Aorta (tissue), 5 donors: ENCODE results near the gene OXSM. TPM values are rescaled to one million over a fixed set of nuclear protein-coding genes. Genes with fewer than 3 reads are reported as not detected.
A peak's percentile ranks its signal among the peaks of the same experiment; 100 is the strongest.

Experiments used
- ATAC-seq: fragments of 200-7000 bp; cut with Tn5 transposase; one replicate; pipeline ENCODE4 v1.9.1; 2022; ENCODE audit warnings: moderate library complexity; ENCODE audit not compliant: low FRiP score
- DNase-seq, 2 donors: peaks; one replicate each; pipeline ENCODE4 v3.0.0-alpha.2; 2020
- H3K27ac ChIP-seq, 2 donors: one replicate each; pipeline ENCODE4 v1.5.1; 2013; ENCODE audit warnings: low read length in 2 of 2, mild to moderate bottlenecking in 2 of 2, moderate library complexity in 2 of 2, control low read depth in 1 of 2, inconsistent platforms in 1 of 2, low read depth in 1 of 2
- H3K27me3 ChIP-seq, 2 donors: one replicate each; pipeline ENCODE4 v1.6.1; 2013; ENCODE audit warnings: control low read depth in 1 of 2, low read length in 1 of 2, mild to moderate bottlenecking in 1 of 2, moderate library complexity in 1 of 2; ENCODE audit not compliant: insufficient read depth in 2 of 2, control insufficient read depth in 1 of 2
- H3K36me3 ChIP-seq, 2 donors: one replicate each; pipeline ENCODE4 v1.6.1; 2013; ENCODE audit warnings: control low read depth in 1 of 2, low read length in 1 of 2, mild to moderate bottlenecking in 1 of 2; ENCODE audit not compliant: insufficient read depth in 2 of 2, control insufficient read depth in 1 of 2
- H3K4me1 ChIP-seq, 2 donors: one replicate each; pipeline ENCODE4 v1.6.1; 2013; ENCODE audit warnings: low read length in 2 of 2, control low read depth in 1 of 2, mild to moderate bottlenecking in 1 of 2, moderate library complexity in 1 of 2; ENCODE audit not compliant: insufficient read depth in 2 of 2, control insufficient read depth in 1 of 2
- H3K4me3 ChIP-seq, 2 donors: one replicate each; pipeline ENCODE4 v1.5.1; 2013; ENCODE audit warnings: low read length in 2 of 2, control low read depth in 1 of 2, mild to moderate bottlenecking in 1 of 2
- H3K9me3 ChIP-seq: one replicate; pipeline ENCODE4 v1.6.1; 2013; ENCODE audit warnings: mild to moderate bottlenecking, low read length; ENCODE audit not compliant: control insufficient read depth
- WGBS, 2 donors: extraction: QIAGEN DNeasy Blood & Tissue Kit; methylation state at CpG; one replicate each; pipeline ENCODE4 v1.1.7; 2013; 5-methylcytosine and 5-hydroxymethylcytosine counted together
- intact Hi-C, 2 donors: fragments of 100-400 bp; cut with DNase I; formaldehyde crosslinking; loops; one replicate each; pipeline versions ENCODE4 v1.14.2 to v1.15.0; 2022
- long read RNA-seq, 2 donors: library from polyadenylated mRNA; unstranded; transcript quantifications; one replicate each; pipeline ENCODE4 v2.0.0, GENCODE V29; 2020 to 2021
- polyA plus RNA-seq, 2 donors: library from polyadenylated mRNA; stranded (reverse); fragments of 200-250 nt; gene quantifications; one replicate each; pipeline ENCODE4 v1.2.3, GENCODE V29; 2013
- total RNA-seq, 2 donors: library from RNA; stranded (reverse); fragmentation: NEBNext Ultra II Directional; extraction: Animal tissue kit (Norgen Biotek cat#: 25700); gene quantifications; one replicate each; pipeline ENCODE4 v1.2.1, GENCODE V29; 2021
- donor health status: healthy with polysubstance abuse.
- donor health status: Bipolar disorder and iron deficiency.
- donor health status: DM: no; HTN: no; CAD: no.
- donor health status: DM: no; HTN: no; CAD: no.
- donor health status: DM: yes; HTN: yes; CAD: no.

The OXSM gene
- total RNA-seq (1 to 10 TPM; 3.9 to 5.9 TPM), polyA plus RNA-seq (1 to 10 TPM; 5.3 to 5.8 TPM)
- long read RNA-seq, donor 1, transcript OXSM-201 (3 exons, 1,519 nt), result major isoform, 8 of 21 reads
- long read RNA-seq, donor 1, partial matches to known transcripts, result 4 of 21 reads
- long read RNA-seq, donor 1, other reads (novel, unspliced or antisense), result 7 of 21 reads
- long read RNA-seq, donor 2, partial matches to known transcripts, result 0 of 5 reads
- long read RNA-seq, donor 2, other reads (novel, unspliced or antisense), result 1 of 5 reads

- DNase-seq (peak; percentile 95 to 97), ATAC-seq (peak; percentile 97)
- intact Hi-C loops, result loop anchor here (5.0 kb wide), 1 partner anchor 128 kb away; the partner anchor contains the start of gene TOP2B (in 2 of the 2)
- H3K36me3 ChIP-seq, result no peaks in the 10 kb centered on the region
- WGBS, 2 donors, result 0% methylated on average over 50 to 56 of the region's 56 CpGs
- no peaks in the 10 kb centered on the region for H3K27me3 ChIP-seq
- peak within 1 kb of the TSS; percentile 7 to 67 for H3K4me3 ChIP-seq
- H3K4me1 ChIP-seq, result no peaks in the 10 kb centered on the region
- peak within 1 kb of the TSS; percentile 6 to 32 for H3K27ac ChIP-seq
- no peaks in the 10 kb centered on the region for H3K9me3 ChIP-seq
These were observed at the start of gene OXSM for GRCh38 chr3:25789596-25790556. Gene OXSM (plus strand): TSS chr3:25790090. CDS start chr3:25791021, 931 bp downstream.

DNA sequence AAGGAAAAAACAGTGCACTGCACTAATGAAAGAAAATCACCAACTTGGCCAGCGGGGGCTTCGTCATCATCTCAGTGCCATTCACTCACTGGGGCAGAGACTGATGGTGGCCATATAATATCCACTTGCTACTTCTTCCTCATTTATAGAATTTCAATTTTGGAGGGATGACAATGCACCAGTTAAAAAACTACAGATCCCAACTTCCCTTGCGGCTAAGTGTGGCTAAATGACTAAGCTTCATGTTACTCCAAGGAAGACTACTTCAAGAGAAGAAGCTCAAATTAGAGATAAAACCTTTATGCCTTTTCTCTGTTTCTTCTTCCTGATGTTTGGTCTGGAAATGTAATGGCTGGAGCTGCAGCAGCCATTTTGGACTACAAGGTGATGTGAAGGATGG, 45.4 kb upstream of the OXSM start:
- no peaks in the 10 kb centered on the region for H3K4me1 ChIP-seq
- no peak for ATAC-seq
- no peak overlapping the region for H3K4me3 ChIP-seq
- H3K27ac ChIP-seq, result no peak overlapping the region
- no peak for DNase-seq
- WGBS, 2 donors, result 97 to 99% methylated on average over 3 of the region's 3 CpGs
- intact Hi-C loops, result no loop called here
- H3K36me3 ChIP-seq, result peaks cover 0 to 2% of the 10 kb centered on the region in 2 donors
- no peaks in the 10 kb centered on the region for H3K9me3 ChIP-seq
- H3K27me3 ChIP-seq, result no peaks in the 10 kb centered on the region

- H3K27me3 ChIP-seq, result no peaks in the 10 kb centered on the region
- ATAC-seq (no peak), DNase-seq (no peak)
- H3K4me1 ChIP-seq, result no peaks in the 10 kb centered on the region
- no peak overlapping the region for H3K4me3 ChIP-seq
- intact Hi-C loops, result no loop called here
- no peaks in the 10 kb centered on the region for H3K9me3 ChIP-seq
- peaks cover 0 to 7% of the 10 kb centered on the region in 2 donors for H3K36me3 ChIP-seq
- no peak overlapping the region for H3K27ac ChIP-seq
These were observed 42.9 kb upstream of the OXSM start for GRCh38 chr3:25747033-25747432.

- H3K9me3 ChIP-seq, result no peaks in the 10 kb centered on the region
- DNase-seq, result no peak
- intact Hi-C loops, result no loop called here
- H3K4me3 ChIP-seq, result no peak overlapping the region
- WGBS, 2 donors, result 88 to 89% methylated on average over 3 of the region's 3 CpGs
- H3K4me1 ChIP-seq, result no peaks in the 10 kb centered on the region
- no peak for ATAC-seq
- H3K27me3 ChIP-seq, result no peaks in the 10 kb centered on the region
- H3K36me3 ChIP-seq, result peaks cover 0 to 7% of the 10 kb centered on the region in 2 donors
- no peak overlapping the region for H3K27ac ChIP-seq
These were observed 41.7 kb upstream of the OXSM start for GRCh38 chr3:25748189-25748588.

- no peak overlapping the region for H3K4me3 ChIP-seq
- H3K27me3 ChIP-seq, result no peaks in the 10 kb centered on the region
- ATAC-seq, result no peak
- H3K4me1 ChIP-seq, result no peaks in the 10 kb centered on the region
- DNase-seq, result no peak
- intact Hi-C loops, result no loop called here
- peaks cover 0 to 7% of the 10 kb centered on the region in 2 donors for H3K36me3 ChIP-seq
- WGBS, 2 donors, result 72 to 76% methylated on average over 6 of the region's 6 CpGs
- H3K9me3 ChIP-seq, result no peaks in the 10 kb centered on the region
- no peak overlapping the region for H3K27ac ChIP-seq
These were observed 40.8 kb upstream of the OXSM start for GRCh38 chr3:25749031-25749581.

GRCh38 chr3:25751048-25751447, 38.8 kb upstream of the OXSM start:
- H3K9me3 ChIP-seq, result no peaks in the 10 kb centered on the region
- DNase-seq (no peak), ATAC-seq (no peak)
- no peak overlapping the region for H3K4me3 ChIP-seq
- H3K27ac ChIP-seq, result no peak overlapping the region
- peaks cover 0 to 7% of the 10 kb centered on the region in 2 donors for H3K36me3 ChIP-seq
- WGBS, 2 donors, result 96 to 98% methylated on average over 3 of the region's 3 CpGs
- no peaks in the 10 kb centered on the region for H3K4me1 ChIP-seq
- H3K27me3 ChIP-seq, result no peaks in the 10 kb centered on the region
- intact Hi-C loops, result loop anchor here (10.0 kb wide), 2 partner anchors 64 to 76 kb away; no protein-coding TSS in a partner anchor

DNA sequence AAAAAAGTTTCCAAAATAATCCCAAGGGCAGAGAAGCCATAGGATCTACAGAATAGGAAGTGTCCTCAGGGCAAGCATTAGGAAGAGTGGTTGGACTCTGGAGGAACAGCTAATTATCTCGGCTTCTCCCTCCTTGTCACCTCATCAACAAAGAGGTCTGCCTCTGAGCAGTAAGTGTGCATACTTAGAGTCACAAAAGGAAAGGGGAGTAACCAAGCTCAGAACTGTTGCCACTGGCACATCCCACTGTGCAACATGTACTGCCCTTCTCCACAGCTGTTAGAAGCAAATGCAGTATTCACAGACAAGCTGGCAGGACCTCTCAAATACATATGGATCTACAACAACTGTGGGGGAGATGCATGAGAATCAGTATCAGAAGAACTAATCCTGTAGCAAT, 38.2 kb upstream of the OXSM start:
- H3K27ac ChIP-seq, result no peak overlapping the region
- H3K9me3 ChIP-seq, result no peaks in the 10 kb centered on the region
- no peak overlapping the region for H3K4me3 ChIP-seq
- no peaks in the 10 kb centered on the region for H3K27me3 ChIP-seq
- DNase-seq (no peak), ATAC-seq (no peak)
- intact Hi-C loops, result loop anchor here (10.0 kb wide), 2 partner anchors 63 to 77 kb away; no protein-coding TSS in a partner anchor
- H3K4me1 ChIP-seq, result no peaks in the 10 kb centered on the region
- peaks cover 0 to 7% of the 10 kb centered on the region in 2 donors for H3K36me3 ChIP-seq
- WGBS, 2 donors, result 62 to 81% methylated on average over 1 of the region's 1 CpG

GRCh38 chr3:25768851-25769250, 21.0 kb upstream of the OXSM start:
- intact Hi-C loops, result no loop called here
- 96 to 98% methylated on average over 6 of the region's 6 CpGs for WGBS, 2 donors
- H3K9me3 ChIP-seq, result no peaks in the 10 kb centered on the region

More at GRCh38 chr3:25768851-25769250, 21.0 kb upstream of the OXSM start:
- no peaks in the 10 kb centered on the region for H3K4me1 ChIP-seq
- H3K27ac ChIP-seq, result no peak overlapping the region
- ATAC-seq, result no peak
- DNase-seq, result no peak
- no peaks in the 10 kb centered on the region for H3K36me3 ChIP-seq
- H3K4me3 ChIP-seq, result no peak overlapping the region
- no peaks in the 10 kb centered on the region for H3K27me3 ChIP-seq
